Measurements from ENCODE around the gene CSN2.

Gene CSN2

GRCh38 chr4:69907151-69907550 lies 58.4 kb downstream of the CSN2 start:
- Histone ChIP-seq H3K9ac (ENCODE audit: insufficient read length, low read depth) (no peak overlapping the region), H3K36me3 (ENCODE audit: insufficient read depth, insufficient read length, low read length) (no peaks in the 10 kb centered on the region), H3K27me3 (ENCODE audit: insufficient read depth, insufficient read length) (no peaks in the 10 kb centered on the region), H3K4me3 (ENCODE audit: insufficient read length, low read depth) (no peak overlapping the region), H3K9me3 (ENCODE audit: insufficient read depth, low read length) (no peaks in the 10 kb centered on the region), H3K4me1 (ENCODE audit: insufficient read depth, insufficient read length) (no peaks in the 10 kb centered on the region)
- DNase-seq (ENCODE audit: low read depth, low spot score): no peak
- TF ChIP-seq SUZ12 (IDR thresholded peaks at IDR 0.05; ENCODE audit: extremely low read depth, insufficient read depth, insufficient read length) (no peak), ZNF274 (IDR thresholded peaks at IDR 0.05; ENCODE audit: low read depth, low read length) (no peak), YY1 (IDR thresholded peaks at IDR 0.05; ENCODE audit: insufficient read depth, insufficient read length) (no peak)

Measured in NT2/D1 (cell line).